T-helper 2 cell treated with Interferon-gamma antibody and Interleukin-4, amounts not matched to agents 100 ng/mL and 5 ng/mL, for 36 hours (primary cell): ENCODE data around the gene ARAP1. TPM values are rescaled to one million over a fixed set of nuclear protein-coding genes. Genes with fewer than 3 reads are reported as not detected.

ENCODE experiments used
- intact Hi-C: fragments of 100-400 bp; cut with micrococcal nuclease; formaldehyde crosslinking; loops from one replicate; pipeline ENCODE4 v1.15.1; 2023
- total RNA-seq: library from RNA; stranded (reverse); gene quantifications from 2 replicates; pipeline ENCODE4 v1.2.3, GENCODE V29; 2022

ARAP1 gene
- total RNA-seq, 1 donor from 2014 or later: 86.3 TPM

GRCh38 chr11:72643547-72643946 lies 108.7 kb downstream of the ARAP1 start:
- intact Hi-C loops: loop anchor here (1.0 kb wide), 2 partner anchors 58 to 172 kb away; no protein-coding TSS in a partner anchor

- intact Hi-C loops: loop anchor here (1.0 kb wide), 2 partner anchors 58 to 172 kb away; no protein-coding TSS in a partner anchor
These were observed 109.2 kb downstream of the ARAP1 start for GRCh38 chr11:72642884-72643522.

GRCh38 chr11:72642043-72642883 lies 109.9 kb downstream of the ARAP1 start:
- intact Hi-C loops: no loop called here

- intact Hi-C loops: no loop called here
These were observed 110.6 kb downstream of the ARAP1 start for GRCh38 chr11:72641522-72642042.

GRCh38 chr11:72639502-72640375 lies 112.5 kb downstream of the ARAP1 start:
- intact Hi-C loops: no loop called here

GRCh38 chr11:72637926-72638325 lies 114.3 kb downstream of the ARAP1 start:
- intact Hi-C loops: no loop called here

- intact Hi-C loops: no loop called here
These were observed 115.0 kb downstream of the ARAP1 start for GRCh38 chr11:72637198-72637597.

GRCh38 chr11:72636376-72636775 lies 115.8 kb downstream of the ARAP1 start:
- intact Hi-C loops: no loop called here

- intact Hi-C loops: no loop called here
These were observed 116.3 kb downstream of the ARAP1 start for GRCh38 chr11:72635933-72636332.

- intact Hi-C loops: no loop called here
These were observed 116.8 kb downstream of the ARAP1 start for GRCh38 chr11:72635309-72635915.

Other genes starting within 250 kb of the ARAP1 start
- 0.41 and 0.52 TPM in 2 replicates for gene PDE2A, start 78.0 kb downstream of the ARAP1 start, total RNA-seq
- gene STARD10, start 41.6 kb upstream of the ARAP1 start, total RNA-seq: 10.1 and 10.5 TPM in 2 replicates
- gene ATG16L2, start 62.0 kb upstream of the ARAP1 start, total RNA-seq: 103 and 110 TPM in 2 replicates